GM08714 (cell line): Measurements from ENCODE around the gene DAB2IP.
"Not testable (repeated sequence)": the region's sequence is repeated elsewhere in the genome, so short reads cannot be mapped to it uniquely, and the experiment has no call there.

Experiments
- H3K4me3 ChIP-seq: fragments of 200-500 bp; sonication (Bioruptor generic); 2 replicates; pipeline ENCODE4 v1.5.1; 2014; ENCODE audit warnings: mild to moderate bottlenecking, low read length, inconsistent platforms
- ZNF274 ChIP-seq: IDR thresholded peaks from 2 replicates; pipeline ENCODE4 v1.6.1; 2012; ENCODE audit warnings: mild to moderate bottlenecking, low read depth, low read length

The DAB2IP gene

DNA sequence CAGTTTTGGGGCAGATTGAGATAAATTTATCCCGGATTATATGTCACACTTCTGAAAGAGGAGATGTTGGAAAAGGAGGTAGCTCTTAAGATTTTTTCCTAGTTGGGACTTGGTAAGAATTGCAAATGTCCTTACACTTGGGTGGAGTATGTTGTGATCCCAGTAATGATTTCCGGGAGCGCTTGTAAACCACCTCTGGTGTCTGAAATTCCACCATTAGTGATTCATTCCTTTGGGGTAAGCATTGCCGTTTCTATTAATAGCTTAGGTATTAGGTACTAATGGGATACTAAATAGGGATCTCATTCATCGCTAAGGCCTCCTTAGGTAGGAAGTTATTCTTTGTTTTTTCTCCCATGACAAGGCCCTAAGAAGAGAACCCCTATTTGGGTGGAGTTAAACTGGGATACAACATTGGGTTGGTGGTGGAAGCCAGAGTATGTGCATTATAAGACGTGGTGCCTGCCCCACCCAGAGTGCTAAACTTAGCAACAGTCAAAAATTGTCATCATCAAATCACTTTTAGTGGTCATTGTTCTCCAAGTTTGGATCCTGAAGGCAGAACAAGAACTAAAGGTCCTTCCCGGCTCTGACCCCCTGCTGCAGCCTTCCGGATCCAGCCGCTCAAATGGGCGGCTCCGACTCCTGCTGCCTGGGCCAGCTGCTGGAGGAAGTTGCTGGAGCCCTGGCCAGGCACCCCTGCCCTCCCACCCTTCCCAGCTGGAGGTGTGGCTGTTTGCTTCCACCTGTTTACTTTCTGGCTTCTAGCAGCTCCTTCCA lies 31.7 kb upstream of the DAB2IP start:
- no peak for TF ChIP-seq ZNF274
- no peak overlapping the region for H3K4me3 ChIP-seq

DNA sequence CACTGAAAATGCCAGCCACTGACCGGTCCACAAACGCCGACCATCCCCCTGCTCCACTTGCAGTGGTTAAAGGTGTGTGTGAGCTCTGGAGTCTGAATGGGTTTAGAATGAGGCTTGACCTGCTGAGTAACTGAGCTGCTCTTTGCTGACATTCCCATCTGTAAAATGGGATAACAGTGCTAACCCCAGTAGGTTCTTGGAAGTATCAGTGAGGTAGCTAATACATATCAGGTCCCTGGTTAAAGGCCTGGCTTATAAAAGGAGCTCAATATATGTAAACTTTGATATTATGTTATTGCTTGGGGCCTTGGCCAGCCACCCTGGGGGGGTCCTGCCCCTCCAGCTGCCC lies 31.1 kb upstream of the DAB2IP start:
- no peak overlapping the region for H3K4me3 ChIP-seq

DNA sequence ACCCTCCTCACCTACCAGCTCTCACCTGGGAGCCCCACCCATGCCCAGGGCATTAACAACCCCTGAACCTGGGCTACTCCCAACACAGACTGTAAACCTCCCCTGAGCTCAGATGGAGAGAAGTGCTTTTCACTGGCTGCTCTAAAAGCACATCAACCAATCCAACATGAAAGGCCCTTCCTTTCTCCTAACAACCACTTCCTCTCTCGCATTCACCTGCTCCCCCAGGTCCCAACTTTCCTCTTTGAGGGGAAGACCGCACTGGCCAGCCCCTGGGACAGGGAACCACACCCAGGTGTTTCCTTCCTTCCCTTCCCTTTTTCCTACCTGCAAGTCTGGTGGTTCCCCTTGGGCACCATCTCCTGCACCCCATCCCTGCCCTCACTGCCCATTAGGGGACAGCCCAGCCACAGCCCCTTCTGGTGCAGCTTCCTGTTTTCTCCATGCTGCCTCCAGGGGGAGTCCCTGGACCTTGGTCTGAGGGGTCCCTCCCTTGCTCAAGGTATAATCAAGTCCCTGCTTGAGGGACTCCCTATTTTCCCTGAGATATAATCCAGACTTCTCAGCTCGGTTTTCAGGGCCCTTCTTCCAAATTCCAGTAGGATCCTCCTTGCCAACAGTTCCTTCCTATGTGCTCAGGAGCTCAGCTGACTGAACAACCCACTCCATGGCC lies 30.5 kb upstream of the DAB2IP start:
- no peak overlapping the region for H3K4me3 ChIP-seq
- TF ChIP-seq ZNF274, result no peak

More for the DNA sequence above, 31.1 kb upstream of the DAB2IP start:
- no peak for TF ChIP-seq ZNF274

DNA sequence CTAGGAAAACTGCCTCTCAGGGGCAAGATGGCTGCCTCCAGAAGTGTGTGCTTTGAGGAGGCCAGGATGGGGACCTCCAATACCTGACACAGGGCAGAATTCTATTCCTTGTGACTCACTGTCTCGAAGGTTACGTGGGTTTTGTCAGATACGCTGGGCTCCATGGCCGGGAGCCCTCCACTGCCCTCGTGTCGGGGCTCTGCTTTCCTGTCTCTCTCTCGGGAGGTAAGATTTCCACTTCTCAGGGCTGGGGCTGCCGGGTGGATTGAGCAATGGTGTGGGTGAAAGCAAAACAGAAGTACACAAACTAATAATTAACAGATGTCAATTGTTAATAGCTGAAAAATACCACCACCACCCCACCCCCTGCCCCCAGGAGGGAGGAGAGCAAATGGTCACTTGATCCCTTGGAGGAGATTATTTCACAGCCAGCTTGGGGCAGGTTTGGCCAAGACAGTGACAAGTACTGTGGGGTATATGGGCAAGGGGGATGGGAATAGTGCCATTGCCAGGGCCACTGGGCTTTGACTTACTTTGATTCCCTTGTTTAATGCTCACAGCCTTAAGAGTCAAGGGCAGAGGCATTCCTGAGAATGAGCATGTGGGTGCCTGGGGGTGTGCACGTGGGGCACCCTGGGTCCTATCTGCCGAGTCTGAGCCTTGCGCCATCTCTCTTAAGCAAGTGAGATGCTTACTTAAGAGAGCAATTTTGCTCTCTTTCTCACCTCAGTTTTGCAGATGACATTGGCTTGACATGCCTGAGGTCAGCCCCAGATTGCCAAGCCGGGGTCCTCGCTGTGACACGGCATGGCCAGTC lies 28.8 kb upstream of the DAB2IP start:
- no peak overlapping the region for H3K4me3 ChIP-seq
- TF ChIP-seq ZNF274, result no peak

DNA sequence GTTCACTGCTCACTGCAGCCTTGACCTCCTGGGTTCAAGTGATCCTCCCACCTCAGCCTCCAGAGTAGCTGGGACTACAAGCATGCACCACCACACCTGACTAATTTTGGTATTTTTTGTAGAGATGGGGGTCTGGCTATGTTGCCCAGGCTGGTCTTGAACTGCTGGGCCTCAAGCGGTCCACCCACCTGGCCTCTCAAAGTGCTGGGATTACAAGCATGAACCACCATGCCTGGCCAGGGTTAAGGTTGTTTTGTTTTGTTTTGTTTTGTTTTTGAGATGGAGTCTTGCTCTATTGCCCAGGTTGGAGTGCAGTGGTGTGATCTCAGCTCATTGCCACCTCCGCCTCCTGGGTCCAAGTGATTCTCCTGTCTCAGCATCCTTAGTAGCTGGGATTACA lies 28.0 kb upstream of the DAB2IP start:
- not testable (repeated sequence) for H3K4me3 ChIP-seq

DNA sequence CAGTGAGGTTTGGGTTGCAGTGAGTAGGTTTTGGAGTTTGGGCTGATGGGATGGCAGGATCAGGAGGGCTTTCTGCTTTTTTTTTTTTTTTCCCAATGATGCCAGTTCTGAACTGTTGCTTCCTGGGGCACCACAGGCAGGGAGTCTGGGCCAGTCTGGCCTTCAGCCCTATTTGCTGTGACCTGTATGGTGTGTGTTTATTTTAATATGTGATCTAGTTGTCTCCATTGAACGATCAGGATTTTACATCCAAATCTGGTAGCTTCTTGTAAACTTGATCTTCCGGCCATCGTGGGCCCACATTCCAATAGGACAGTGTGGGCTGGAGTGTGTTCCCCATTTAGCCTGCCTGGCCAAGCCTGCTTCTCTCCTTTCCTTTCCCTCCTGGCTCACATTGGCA lies 25.8 kb upstream of the DAB2IP start:
- no peak overlapping the region for H3K4me3 ChIP-seq
- no peak for TF ChIP-seq ZNF274

DNA sequence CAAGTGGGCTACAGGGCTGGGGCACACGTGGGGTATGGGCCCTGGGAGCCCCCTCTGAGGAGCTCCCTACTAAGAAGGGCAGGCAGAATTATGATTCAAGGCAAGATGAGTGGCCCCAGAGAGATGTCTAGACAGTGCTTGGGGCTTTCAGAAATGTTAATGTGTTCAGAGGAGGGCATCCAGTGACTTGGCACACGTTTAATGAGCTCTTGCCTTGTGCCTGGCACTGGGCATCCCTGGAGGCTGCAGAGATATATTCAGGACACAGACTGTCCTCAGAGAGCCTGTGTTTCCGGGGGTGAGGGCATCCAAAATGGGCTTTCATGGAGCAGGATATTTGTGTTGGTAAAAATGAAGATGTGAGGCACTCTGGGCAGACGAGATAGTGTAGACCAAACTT lies 25.4 kb upstream of the DAB2IP start:
- no peak for TF ChIP-seq ZNF274
- H3K4me3 ChIP-seq, result no peak overlapping the region

DNA sequence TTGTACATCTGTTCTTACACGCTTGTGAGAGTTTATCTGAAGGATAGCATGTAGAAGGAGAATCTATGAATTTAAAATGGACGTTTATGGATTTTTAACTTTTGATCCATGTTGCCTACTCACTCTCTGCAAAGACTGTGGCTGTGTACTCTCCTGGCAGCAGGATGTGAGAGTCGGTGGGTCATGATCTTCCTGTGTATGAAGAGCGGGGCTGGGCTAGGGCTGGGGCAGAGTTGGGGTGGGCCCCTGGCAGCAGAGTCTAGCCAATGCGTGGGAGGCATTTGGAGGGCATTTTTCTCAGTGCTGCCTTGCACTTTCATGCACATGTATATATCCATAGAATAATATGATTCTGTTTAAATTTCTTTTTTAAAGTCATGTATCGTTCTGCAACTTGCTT lies 24.0 kb upstream of the DAB2IP start:
- no peak overlapping the region for H3K4me3 ChIP-seq
- TF ChIP-seq ZNF274, result no peak

DNA sequence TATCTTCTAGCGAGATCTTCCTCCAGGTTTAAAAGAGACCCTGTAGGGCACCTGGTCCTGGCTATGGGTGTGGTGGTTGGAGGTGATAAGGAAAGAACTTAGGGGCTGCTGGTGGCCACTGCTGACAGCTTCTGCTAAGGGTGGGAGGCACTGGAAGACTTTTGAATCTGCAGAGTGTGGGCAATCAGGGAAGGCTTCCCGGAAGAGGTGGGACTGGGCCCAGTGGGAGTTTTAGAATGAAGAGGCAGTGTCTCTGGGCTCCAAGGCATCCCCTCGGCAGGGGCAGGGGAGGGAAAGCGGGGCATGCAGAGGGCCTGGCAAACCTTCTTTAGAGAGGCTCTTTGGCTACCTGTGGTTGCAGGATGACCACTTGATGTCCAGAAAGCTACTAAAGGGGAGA lies 23.0 kb upstream of the DAB2IP start:
- H3K4me3 ChIP-seq, result no peak overlapping the region
- no peak for TF ChIP-seq ZNF274

DNA sequence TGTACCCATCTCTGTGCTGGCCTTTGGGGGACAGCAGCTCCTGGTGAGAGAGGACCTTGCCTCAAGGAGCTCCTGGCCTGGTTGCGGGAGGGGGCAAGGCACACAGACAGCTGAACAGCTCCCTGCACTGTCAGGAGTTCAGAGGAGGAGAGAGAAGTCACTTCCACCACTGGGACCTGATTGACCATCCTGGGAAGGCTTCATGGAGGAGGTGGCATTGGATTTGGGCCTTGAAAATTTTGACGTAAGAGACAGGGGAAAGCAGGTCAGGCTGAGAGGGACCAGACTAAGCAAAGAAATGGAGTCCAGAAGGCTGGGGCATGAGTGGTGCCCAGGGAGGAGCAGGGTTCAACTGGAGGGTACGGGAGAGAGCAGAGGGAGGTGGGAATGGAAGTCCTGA lies 20.3 kb upstream of the DAB2IP start:
- no peak for TF ChIP-seq ZNF274
- no peak overlapping the region for H3K4me3 ChIP-seq

DNA sequence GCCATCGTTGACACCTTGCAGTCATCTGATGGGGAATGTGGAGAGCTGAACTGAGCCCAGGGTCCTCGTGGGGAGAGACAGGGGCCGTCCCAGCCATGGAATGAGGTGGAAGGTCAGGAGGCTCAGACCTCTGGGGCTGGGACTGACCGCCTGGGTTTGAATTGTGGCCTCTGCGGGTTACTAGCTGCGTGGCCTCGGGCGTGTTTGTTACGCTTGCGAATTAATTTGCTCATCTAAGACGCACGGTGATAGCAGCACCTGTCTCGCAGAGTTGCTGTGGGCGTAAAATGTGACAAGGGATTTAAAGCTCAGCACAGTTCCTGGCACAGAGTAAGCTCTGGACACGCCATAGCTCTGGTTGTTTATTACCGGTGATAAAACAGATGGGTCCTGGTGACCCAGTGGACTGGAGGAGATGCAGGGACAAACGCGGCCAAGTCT lies 19.4 kb upstream of the DAB2IP start:
- TF ChIP-seq ZNF274, result no peak
- no peak overlapping the region for H3K4me3 ChIP-seq

DNA sequence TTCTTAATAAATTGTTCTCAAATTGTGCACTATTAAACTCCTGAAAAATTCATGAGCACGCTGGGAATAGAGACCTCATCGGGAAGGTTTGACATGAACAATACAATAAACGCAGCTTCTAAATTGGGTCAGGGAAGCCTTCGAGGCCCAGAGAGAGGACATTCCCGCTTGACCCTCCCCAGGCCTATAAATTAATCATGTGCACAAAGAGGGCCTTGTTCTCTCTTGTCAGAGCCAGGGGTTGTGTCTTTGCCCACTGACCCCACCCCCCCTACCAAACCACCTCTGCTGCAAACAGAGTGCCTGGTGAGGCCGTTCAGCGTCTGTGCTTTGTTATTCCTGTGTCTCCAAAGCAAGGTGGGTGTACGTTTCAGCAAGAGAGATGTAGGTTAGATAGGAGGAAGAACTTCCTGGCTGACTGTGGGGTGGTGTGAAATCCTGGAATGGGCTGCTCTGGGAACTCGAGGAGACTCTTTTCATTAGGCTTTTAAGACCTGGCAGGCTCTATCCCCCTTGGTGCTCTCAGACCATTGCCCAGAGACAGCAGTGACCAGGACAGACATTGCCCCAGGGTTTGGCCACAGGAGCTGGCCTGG lies 18.2 kb upstream of the DAB2IP start:
- TF ChIP-seq ZNF274, result no peak
- H3K4me3 ChIP-seq, result no peak overlapping the region

DNA sequence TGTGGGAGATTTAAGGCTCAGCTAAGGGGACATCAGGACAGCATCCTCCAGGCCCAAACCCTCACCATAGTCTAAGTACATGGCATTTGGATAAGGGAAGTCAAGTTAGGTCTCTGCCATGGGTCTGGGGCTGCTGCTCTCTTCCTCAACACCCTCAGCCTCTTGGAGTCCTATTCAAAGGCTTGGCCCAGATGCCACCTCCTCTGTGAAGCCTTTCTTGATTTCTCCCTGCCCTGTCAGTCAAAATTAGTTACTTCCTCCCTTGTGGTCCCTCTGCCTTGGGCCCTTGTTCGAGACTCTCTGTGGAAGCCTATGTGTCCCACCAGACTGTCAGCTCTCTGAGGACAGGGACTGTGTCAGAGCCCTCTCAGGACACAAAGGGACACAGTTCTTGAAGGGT lies 17.7 kb upstream of the DAB2IP start:
- H3K4me3 ChIP-seq, result no peak overlapping the region
- TF ChIP-seq ZNF274, result no peak
